Measurements from ENCODE around the gene SLCO2A1. TPM values are rescaled to one million over a fixed set of nuclear protein-coding genes. Genes with fewer than 3 reads are reported as not detected.

Gene SLCO2A1
- total RNA-seq, 1 donor from 2014 or later: 3.8 TPM

DNA sequence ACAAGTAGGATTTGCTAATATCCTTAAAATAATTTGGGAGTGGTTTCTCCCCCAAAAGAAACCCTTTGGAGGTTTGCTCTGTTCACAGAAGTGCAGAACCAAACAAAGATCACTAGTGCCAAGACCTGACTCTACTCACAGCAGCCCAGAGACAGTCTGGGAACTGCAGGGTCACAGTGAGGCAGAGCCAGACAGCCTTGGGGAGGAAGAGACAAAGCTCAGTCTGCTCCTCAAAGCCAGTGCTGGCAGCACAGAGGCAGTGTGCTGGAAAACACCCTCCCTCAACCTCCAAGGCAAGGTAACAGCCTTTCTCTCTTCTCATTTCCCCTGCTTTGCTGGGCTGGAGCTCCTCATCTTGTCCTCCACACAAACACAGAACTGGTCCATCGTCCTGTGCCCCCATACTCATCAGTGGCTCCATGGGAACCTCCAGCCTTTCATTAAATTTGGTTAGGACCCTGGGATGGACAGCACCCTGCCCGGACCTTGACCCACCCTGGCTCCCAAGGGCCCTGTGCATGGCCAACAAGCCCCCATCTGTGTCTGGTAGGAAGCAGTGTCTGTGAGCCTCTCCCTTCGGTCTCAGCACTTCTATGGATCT, 146.6 kb downstream of the SLCO2A1 start:
- Mint-ChIP-seq H3K27me3 (ENCODE audit: unreplicated experiment) (peaks cover 1% of the 10 kb centered on the region), H3K36me3 (ENCODE audit: low read depth, unreplicated experiment) (peaks cover 8% of the 10 kb centered on the region), H3K4me3 (ENCODE audit: unreplicated experiment) (no peak overlapping the region), H3K27ac (ENCODE audit: unreplicated experiment) (no peak overlapping the region), H3K9me3 (ENCODE audit: unreplicated experiment) (no peaks in the 10 kb centered on the region), H3K4me1 (ENCODE audit: unreplicated experiment) (peaks cover 4% of the 10 kb centered on the region)
- no peak for DNase-seq (ENCODE audit: low spot score)
- TF ChIP-seq CTCF (IDR thresholded peaks at IDR 0.05; ENCODE audit: unreplicated experiment): no peak

DNA sequence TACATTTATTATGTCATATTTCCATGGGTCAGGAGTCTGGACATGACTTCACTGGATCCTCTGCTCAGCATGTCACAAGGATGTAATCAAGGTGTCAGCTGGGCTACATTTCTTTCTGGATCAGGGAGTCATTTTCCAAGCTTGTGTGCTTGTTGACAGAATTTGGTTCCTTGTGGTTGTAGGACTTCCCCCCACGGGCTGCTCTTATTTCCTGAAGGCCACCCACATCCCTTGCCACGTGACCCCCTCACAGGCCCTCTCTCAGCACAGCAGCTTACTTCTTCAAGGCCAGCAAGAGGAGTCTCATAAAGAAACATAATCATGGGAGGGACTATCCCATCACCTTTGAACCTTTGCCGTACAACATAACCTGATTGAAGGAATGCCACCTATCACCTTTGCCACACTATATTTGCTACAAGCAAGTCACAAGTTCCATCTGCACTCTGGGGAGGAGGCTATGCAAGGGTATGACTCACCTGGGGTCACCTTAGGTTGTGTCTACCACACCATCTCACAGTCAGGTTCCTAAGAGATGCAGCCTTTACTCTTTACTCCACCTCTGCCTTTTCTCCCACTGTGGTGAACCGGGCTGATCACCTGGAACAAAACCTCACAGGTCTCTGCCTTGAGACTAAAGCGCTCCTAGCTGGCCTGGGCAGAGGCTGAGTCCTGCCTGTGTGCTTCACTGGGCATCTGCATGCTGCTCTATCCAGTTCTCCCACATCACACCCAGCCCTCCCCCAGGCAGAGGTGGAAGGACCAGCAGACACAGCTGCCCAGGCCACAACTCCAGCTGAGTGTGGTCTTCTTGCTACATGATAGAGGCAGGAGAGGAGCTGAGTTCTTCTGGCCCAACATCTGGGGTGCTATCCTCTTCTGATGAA, 147.5 kb downstream of the SLCO2A1 start:
- Mint-ChIP-seq H3K9me3 (ENCODE audit: unreplicated experiment) (no peaks in the 10 kb centered on the region), H3K27me3 (ENCODE audit: unreplicated experiment) (peaks cover 1% of the 10 kb centered on the region), H3K27ac (ENCODE audit: unreplicated experiment) (no peak overlapping the region), H3K36me3 (ENCODE audit: low read depth, unreplicated experiment) (peaks cover 8% of the 10 kb centered on the region), H3K4me1 (ENCODE audit: unreplicated experiment) (no peaks in the 10 kb centered on the region), H3K4me3 (ENCODE audit: unreplicated experiment) (no peak overlapping the region)
- TF ChIP-seq CTCF (IDR thresholded peaks at IDR 0.05; ENCODE audit: unreplicated experiment): no peak
- DNase-seq (ENCODE audit: low spot score): no peak

GRCh38 chr3:133881492-133881891, 148.2 kb downstream of the SLCO2A1 start:
- Mint-ChIP-seq H3K27ac (ENCODE audit: unreplicated experiment) (no peak overlapping the region), H3K4me1 (ENCODE audit: unreplicated experiment) (no peaks in the 10 kb centered on the region), H3K4me3 (ENCODE audit: unreplicated experiment) (no peak overlapping the region), H3K27me3 (ENCODE audit: unreplicated experiment) (peaks cover 1% of the 10 kb centered on the region), H3K9me3 (ENCODE audit: unreplicated experiment) (no peaks in the 10 kb centered on the region), H3K36me3 (ENCODE audit: low read depth, unreplicated experiment) (peaks cover 8% of the 10 kb centered on the region)
- TF ChIP-seq CTCF (IDR thresholded peaks at IDR 0.05; ENCODE audit: unreplicated experiment): no peak
- DNase-seq (ENCODE audit: low spot score): no peak

- TF ChIP-seq CTCF (IDR thresholded peaks at IDR 0.05; ENCODE audit: unreplicated experiment): no peak
- no peak overlapping the region for H3K4me3 Mint-ChIP-seq (ENCODE audit: unreplicated experiment)
- H3K4me1 Mint-ChIP-seq (ENCODE audit: unreplicated experiment): no peaks in the 10 kb centered on the region
- peaks cover 8% of the 10 kb centered on the region for H3K36me3 Mint-ChIP-seq (ENCODE audit: low read depth, unreplicated experiment)
- no peak for DNase-seq (ENCODE audit: low spot score)
- no peak overlapping the region for H3K27ac Mint-ChIP-seq (ENCODE audit: unreplicated experiment)
- no peaks in the 10 kb centered on the region for H3K9me3 Mint-ChIP-seq (ENCODE audit: unreplicated experiment)
- H3K27me3 Mint-ChIP-seq (ENCODE audit: unreplicated experiment): no peaks in the 10 kb centered on the region
Observed at GRCh38 chr3:133880886-133881455, 148.8 kb downstream of the SLCO2A1 start.

GRCh38 chr3:133880287-133880686, 149.4 kb downstream of the SLCO2A1 start:
- Mint-ChIP-seq H3K9me3 (ENCODE audit: unreplicated experiment) (no peaks in the 10 kb centered on the region), H3K4me3 (ENCODE audit: unreplicated experiment) (no peak overlapping the region), H3K4me1 (ENCODE audit: unreplicated experiment) (no peaks in the 10 kb centered on the region), H3K36me3 (ENCODE audit: low read depth, unreplicated experiment) (peaks cover 8% of the 10 kb centered on the region), H3K27ac (ENCODE audit: unreplicated experiment) (no peak overlapping the region), H3K27me3 (ENCODE audit: unreplicated experiment) (no peaks in the 10 kb centered on the region)
- DNase-seq (ENCODE audit: low spot score): no peak
- no peak for TF ChIP-seq CTCF (IDR thresholded peaks at IDR 0.05; ENCODE audit: unreplicated experiment)

Measured in endothelial cell (in vitro differentiated cells).